ENCODE data around the gene CSNK1G1.

- TF ChIP-seq POLR2A (IDR thresholded peaks at IDR 0.05) = no peak
- TF ChIP-seq, protein P1, sequence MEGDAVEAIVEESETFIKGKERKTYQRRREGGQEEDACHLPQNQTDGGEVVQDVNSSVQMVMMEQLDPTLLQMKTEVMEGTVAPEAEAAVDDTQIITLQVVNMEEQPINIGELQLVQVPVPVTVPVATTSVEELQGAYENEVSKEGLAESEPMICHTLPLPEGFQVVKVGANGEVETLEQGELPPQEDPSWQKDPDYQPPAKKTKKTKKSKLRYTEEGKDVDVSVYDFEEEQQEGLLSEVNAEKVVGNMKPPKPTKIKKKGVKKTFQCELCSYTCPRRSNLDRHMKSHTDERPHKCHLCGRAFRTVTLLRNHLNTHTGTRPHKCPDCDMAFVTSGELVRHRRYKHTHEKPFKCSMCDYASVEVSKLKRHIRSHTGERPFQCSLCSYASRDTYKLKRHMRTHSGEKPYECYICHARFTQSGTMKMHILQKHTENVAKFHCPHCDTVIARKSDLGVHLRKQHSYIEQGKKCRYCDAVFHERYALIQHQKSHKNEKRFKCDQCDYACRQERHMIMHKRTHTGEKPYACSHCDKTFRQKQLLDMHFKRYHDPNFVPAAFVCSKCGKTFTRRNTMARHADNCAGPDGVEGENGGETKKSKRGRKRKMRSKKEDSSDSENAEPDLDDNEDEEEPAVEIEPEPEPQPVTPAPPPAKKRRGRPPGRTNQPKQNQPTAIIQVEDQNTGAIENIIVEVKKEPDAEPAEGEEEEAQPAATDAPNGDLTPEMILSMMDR (IDR thresholded peaks at IDR 0.05 in 8 of 11, conservative IDR thresholded peaks at IDR 0.05 in 3 of 11) = no peak
These were observed 233.5 kb downstream of the CSNK1G1 start for GRCh38 chr15:64122444-64122843.
